K562 (cell line): ENCODE data around the gene RHO. TPM values are rescaled to one million over a fixed set of nuclear protein-coding genes. Genes with fewer than 3 reads are reported as not detected.

Source experiments
- ATAC-seq: fragments of 200-7000 bp; cut with Tn5 transposase; 3 replicates; pipeline ENCODE4 v1.9.1; 2020; ENCODE audit warnings: moderate library complexity
- BruUV-seq: library from RNA; stranded (reverse); fragments of 400-500 nt; replicated peaks from 2 replicates; lab custom pipeline; 2021; lab: Mats Ljungman, UMichigan
- CTCF ChIA-PET: fragments of 300-600 bp; formaldehyde crosslinking; extraction: SDS; loops from one replicate; lab custom pipeline; 2021; ENCODE audit warnings: low intra/inter-chr PET ratio; lab: Yijun Ruan, JAX
- POLR2A ChIA-PET: fragments of 300-600, 350-650 bp; sonication (Branson Sonifier 250); formaldehyde crosslinking; extraction: SDS; loops from one replicate; lab custom pipeline; 2021; ENCODE audit warnings: antibody characterized with exemption, inconsistent platforms; lab: Yijun Ruan, JAX
- DNase-seq, 4 experiments: peaks; one replicate each; pipeline versions ENCODE4 v3.0.0 to v3.0.0-alpha.2; 2011 to 2018; ENCODE audit warnings: low spot score in 3 of 4, mixed read lengths in 3 of 4; ENCODE audit errors: extremely low read depth in 1 of 4
- FAIRE-seq: peaks from 2 replicates; lab custom pipeline; 2011; peaks lifted over from hg19 to GRCh38; lab: Jason Lieb, UNC
- H2AFZ ChIP-seq: 2 replicates; pipeline ENCODE4 v1.6.0; 2011; ENCODE audit warnings: low read depth, low read length, control low read depth, inconsistent platforms
- H3K27ac ChIP-seq: fragments of 200-600 bp; 3 replicates; pipeline ENCODE4 v1.8.0; 2011; ENCODE audit warnings: low read depth, mild to moderate bottlenecking, control low read depth, inconsistent platforms, low read length, moderate library complexity, mixed read lengths; ENCODE audit errors: extremely low read depth
- H3K27me3 ChIP-seq, 2 experiments: fragments of 300-600 bp in 1 of 2; 2 replicates in 1 of 2; 3 replicates in 1 of 2; pipeline versions ENCODE4 v1.6.0 to v1.8.0; 2011; ENCODE audit warnings: inconsistent platforms in 2 of 2, low read length in 2 of 2, mild to moderate bottlenecking in 1 of 2, mixed read lengths in 1 of 2, moderate library complexity in 1 of 2; ENCODE audit not compliant: control insufficient read depth in 2 of 2, insufficient read depth in 2 of 2
- H3K36me3 ChIP-seq: fragments of 300-600 bp; 3 replicates; pipeline ENCODE4 v1.8.0; 2011; ENCODE audit warnings: mild to moderate bottlenecking, low read length, inconsistent platforms; ENCODE audit not compliant: control insufficient read depth, insufficient read depth
- H3K4me1 ChIP-seq, 2 experiments: fragments of 200-600 bp in 1 of 2; replicated peaks in 1 of 2; 2 replicates in 1 of 2; 3 replicates in 1 of 2; pipeline versions ENCODE4 v1.5.1 to v1.8.0; 2011; ENCODE audit warnings: inconsistent platforms in 2 of 2, low read length in 2 of 2, mild to moderate bottlenecking in 1 of 2, mixed read lengths in 1 of 2, moderate library complexity in 1 of 2; ENCODE audit not compliant: control insufficient read depth in 2 of 2, insufficient read depth in 2 of 2
- H3K4me2 ChIP-seq: 2 replicates; pipeline ENCODE4 v1.6.1; 2011; ENCODE audit warnings: low read length, control low read depth, inconsistent platforms, mixed read lengths; ENCODE audit not compliant: insufficient read depth
- H3K4me3 ChIP-seq: fragments of 200-600 bp; sonication (generic), shearing (Covaris generic); 2 replicates; pipeline ENCODE4 v1.5.1; 2016; ENCODE audit warnings: control low read depth, inconsistent platforms
- H3K79me2 ChIP-seq: fragments of 200-600 bp; 3 replicates; pipeline ENCODE4 v1.8.0; 2011; ENCODE audit warnings: low read length, inconsistent platforms; ENCODE audit not compliant: control insufficient read depth, insufficient read depth
- H3K9ac ChIP-seq, 2 experiments: 2 replicates each; pipeline versions ENCODE4 v1.6.0 to v1.6.1; 2011; ENCODE audit warnings: low read depth in 2 of 2, low read length in 2 of 2, control low read depth in 1 of 2, inconsistent platforms in 1 of 2, mild to moderate bottlenecking in 1 of 2, mixed read lengths in 1 of 2; ENCODE audit not compliant: insufficient read depth in 1 of 2
- H3K9me1 ChIP-seq: one replicate; pipeline ENCODE4 v1.6.0; 2011; ENCODE audit warnings: inconsistent platforms, mild to moderate bottlenecking, low read length, moderate library complexity; ENCODE audit not compliant: control insufficient read depth, insufficient read depth
- H3K9me3 ChIP-seq: replicated peaks from 2 replicates; pipeline ENCODE4 v1.5.1; 2011; ENCODE audit warnings: low read depth, low read length, inconsistent platforms; ENCODE audit not compliant: control insufficient read depth, insufficient read depth
- H4K20me1 ChIP-seq: replicated peaks from 2 replicates; pipeline ENCODE4 v1.6.1; 2011; ENCODE audit warnings: low read length, inconsistent platforms, mixed read lengths; ENCODE audit not compliant: control insufficient read depth, insufficient read depth
- AFF4 ChIP-seq: sonication (generic); formaldehyde crosslinking; IDR thresholded peaks from 2 replicates; pipeline ENCODE4 v1.8.0; 2023; ENCODE audit warnings: mild to moderate bottlenecking, missing genetic modification reagents
- ARID1B ChIP-seq: fragments of 450-650 bp; IDR thresholded peaks from 2 replicates; pipeline ENCODE4 v1.6.1; 2016; ENCODE audit warnings: antibody characterized with exemption, mild to moderate bottlenecking, inconsistent platforms
- BRD4 ChIP-seq: fragments of 200-600 bp; sonication (generic); IDR thresholded peaks from 2 replicates; pipeline ENCODE4 v1.6.1; 2017; ENCODE audit warnings: inconsistent platforms
- C11orf30 ChIP-seq: fragments of 450-650 bp; IDR thresholded peaks from 2 replicates; pipeline ENCODE4 v1.6.1; 2016; ENCODE audit warnings: low read depth, mild to moderate bottlenecking
- GABPB1 ChIP-seq: sonication (generic); formaldehyde crosslinking; IDR thresholded peaks from 2 replicates; pipeline ENCODE4 v1.8.0; 2022; ENCODE audit warnings: mild to moderate bottlenecking, missing genetic modification reagents
- HMBOX1 ChIP-seq: sonication (generic); IDR thresholded peaks from 2 replicates; pipeline ENCODE4 v1.6.1; 2016
- HOXB6 ChIP-seq: fragments of 250-450 bp; sonication (Bioruptor Pico); IDR thresholded peaks from 2 replicates; pipeline ENCODE4 v1.5.1; 2022; ENCODE audit warnings: mild to moderate bottlenecking, borderline replicate concordance
- KAT7 ChIP-seq: sonication (generic); formaldehyde crosslinking; IDR thresholded peaks from 2 replicates; pipeline ENCODE4 v1.8.0; 2022; ENCODE audit warnings: missing genetic modification reagents, mild to moderate bottlenecking, borderline replicate concordance
- MTA2 ChIP-seq: fragments of 450-650 bp; IDR thresholded peaks from 2 replicates; pipeline ENCODE4 v1.6.1; 2016; ENCODE audit warnings: low read depth
- NCOA6 ChIP-seq: fragments of 450-650 bp; IDR thresholded peaks from 2 replicates; pipeline ENCODE4 v1.6.1; 2017; ENCODE audit warnings: mild to moderate bottlenecking
- NKRF ChIP-seq: fragments of 450-650 bp; IDR thresholded peaks from 2 replicates; pipeline ENCODE4 v1.6.1; 2016; ENCODE audit warnings: borderline replicate concordance
- NR4A1 ChIP-seq, 2 experiments: fragments of 250-450 bp in 1 of 2; fragments of 450-650 bp in 1 of 2; sonication (Bioruptor Pico) in 1 of 2; IDR thresholded peaks; 2 replicates each; pipeline versions ENCODE4 v1.4.0 to v1.6.1; 2016 to 2020; ENCODE audit warnings: mild to moderate bottlenecking in 2 of 2, missing compliant biosample characterization in 1 of 2, missing genetic modification characterization in 1 of 2, moderate library complexity in 1 of 2
- PURB ChIP-seq: sonication (generic); formaldehyde crosslinking; IDR thresholded peaks from 2 replicates; pipeline ENCODE4 v1.9.0; 2021; ENCODE audit warnings: low read depth, mild to moderate bottlenecking, missing genetic modification reagents
- SAFB ChIP-seq: fragments of 200-400 bp; formaldehyde crosslinking; IDR thresholded peaks from 2 replicates; pipeline ENCODE4 v1.6.1; 2017; ENCODE audit warnings: low read depth, low read length, borderline replicate concordance
- TARDBP ChIP-seq: fragments of 450-650 bp; IDR thresholded peaks from 2 replicates; pipeline ENCODE4 v1.6.1; 2016
- TCF7L2 ChIP-seq: fragments of 150-350 bp; IDR thresholded peaks from 2 replicates; pipeline ENCODE4 v1.6.1; 2016; ENCODE audit warnings: low read depth, mild to moderate bottlenecking, low read length, moderate library complexity
- ZNF717 ChIP-seq: fragments of 250-450 bp; sonication (Bioruptor Pico); IDR thresholded peaks from 2 replicates; pipeline ENCODE4 v1.5.0; 2021
- WGBS: fragments of 100-300 bp; shearing (Covaris generic); methylation state at CpG from one replicate; pipeline ENCODE4 v1.1.6; 2016; ENCODE audit warnings: low coverage, mixed read lengths; ENCODE audit not compliant: insufficient coverage; ENCODE audit errors: missing lambda C conversion rate; 5-methylcytosine and 5-hydroxymethylcytosine counted together
- in situ Hi-C: fragments of 300-500 bp; cut with MboI; formaldehyde crosslinking; loops from 4 replicates; pipeline ENCODE4 v1.15.0; 2018; ENCODE audit warnings: inconsistent platforms, mixed read lengths
- intact Hi-C: fragments of 100-400 bp; cut with micrococcal nuclease; formaldehyde crosslinking; loops from 2 replicates; pipeline ENCODE4 v1.14.2; 2022
- polyA plus RNA-seq, 8 experiments: library from polyadenylated mRNA; depleted of rRNA in 4 of 8; stranded (reverse) in 5 of 8; unstranded in 3 of 8; fragments of >200 nt; fragmentation: Nextera tagmentation in 2 of 8; fragmentation: Illumina TruSeq in 1 of 8; extraction: Ambion mirVana in 2 of 8; extraction: Trizol in 1 of 8; gene quantifications; 2 replicates each; pipeline versions ENCODE4 v1.2.1 to v1.2.3, GENCODE V29; 2011 to 2014; ENCODE audit warnings: inconsistent platforms in 1 of 8, missing spikeins in 1 of 8
- total RNA-seq, 7 experiments: library from RNA; depleted of rRNA in 6 of 7; stranded (reverse); fragments of >200 nt in 6 of 7; fragmentation: Illumina TruSeq in 2 of 7; extraction: Trizol in 2 of 7; gene quantifications; 2 replicates each; pipeline versions ENCODE4 v1.2.1 to v1.2.3, GENCODE V29; 2011 to 2021; ENCODE audit warnings: low replicate concordance in 1 of 7

The RHO gene
- total and polyA plus RNA-seq, 9 of the 15 experiments (the other 6 are each of a cell fraction or from before 2014, with no cell fraction given) = not detected

DNA sequence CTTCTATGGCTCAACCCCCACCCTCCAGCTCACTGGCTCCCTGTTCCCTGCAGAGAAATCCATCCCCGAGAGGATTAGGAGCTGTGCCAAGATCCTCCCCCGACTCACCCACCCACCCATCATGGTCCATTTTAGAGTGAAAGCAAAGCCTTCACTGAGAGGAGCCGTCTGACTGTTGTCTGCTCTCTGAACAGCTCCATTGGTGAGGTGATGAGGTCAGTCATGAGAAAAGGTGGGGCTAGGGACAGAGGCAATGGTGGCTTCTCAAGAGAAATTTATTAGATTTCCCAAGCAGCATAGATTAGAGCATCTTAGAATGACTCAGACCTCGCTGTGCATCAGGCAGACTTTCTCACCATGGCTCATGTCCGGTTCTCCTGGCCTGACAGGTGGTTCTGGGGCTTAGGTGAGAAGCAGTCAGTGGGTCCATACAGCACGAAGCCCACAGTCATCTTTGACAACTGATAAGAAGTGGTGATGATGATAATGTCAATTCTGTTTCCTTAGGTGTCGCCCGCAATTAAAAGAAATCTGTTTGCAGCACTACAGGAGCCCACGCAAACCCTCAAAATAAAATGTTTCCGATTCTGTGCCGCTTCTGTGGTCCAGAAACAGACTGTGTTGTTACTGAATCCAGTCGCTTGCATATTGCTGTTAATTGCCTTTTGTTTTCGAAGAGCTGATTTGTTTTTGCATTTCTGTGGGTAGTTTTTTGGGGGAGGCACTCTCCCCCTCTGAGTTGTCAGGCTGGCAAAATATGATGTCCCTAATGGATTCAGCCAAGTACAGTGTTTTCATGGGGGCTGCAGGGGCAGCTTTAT lies 24.8 kb upstream of the RHO start:
- no peak for FAIRE-seq
- intact Hi-C loops = no loop called here
- H2AFZ ChIP-seq = no peak overlapping the region
- H3K9me3 ChIP-seq = no peaks in the 10 kb centered on the region
- no peak for DNase-seq
- 0 out of 3 replicates have a peak, but pooled peaks cover 3% of the 10 kb centered on the region for H3K36me3 ChIP-seq
- no peaks in the 10 kb centered on the region for H3K79me2 ChIP-seq
- no peaks in the 10 kb centered on the region for H3K27me3 ChIP-seq
- no peak for ATAC-seq
- no peaks in the 10 kb centered on the region for H3K9me1 ChIP-seq
- 51% methylated on average over 10 of the region's 13 CpGs for WGBS
- H3K9ac ChIP-seq = no peak overlapping the region
- in situ Hi-C loops = no loop called here
- no peaks in the 10 kb centered on the region; a peak in 1 of 5 replicates for H3K4me1 ChIP-seq
- no peak overlapping the region for H3K4me2 ChIP-seq
- H3K4me3 ChIP-seq = no peak overlapping the region
- POLR2A ChIA-PET = interaction anchor here (0.7 to 0.8 kb wide), 2 partner anchors 9 to 185 kb away, joined by 3 read pairs; no protein-coding TSS in a partner anchor
- H3K27ac ChIP-seq = no peak overlapping the region
- CTCF ChIA-PET = no interaction called here
- no peaks in the 10 kb centered on the region for H4K20me1 ChIP-seq
- BruUV-seq = no TSS peak
- TF ChIP-seq C11orf30 (no peak), ZNF717 (CRISPR knock-in tag) (no peak), KAT7 (CRISPR knock-in tag) (no peak), TARDBP (no peak), ARID1B (no peak), NR4A1 (CRISPR knock-in tag; IDR thresholded peaks at IDR 0.05) (no peak), NR4A1 (tag; IDR thresholded peaks at IDR 0.05) (no peak), MTA2 (no peak), SAFB (no peak), BRD4 (no peak), HOXB6 (CRISPR knock-in tag) (no peak), NKRF (no peak), AFF4 (no peak), TCF7L2 (no peak), PURB (CRISPR knock-in tag) (no peak), NCOA6 (no peak), HMBOX1 (no peak), GABPB1 (CRISPR knock-in tag) (no peak)
